ENCODE results near the gene IFT25. TPM values are rescaled to one million over a fixed set of nuclear protein-coding genes. Genes with fewer than 3 reads are reported as not detected.
A peak's percentile ranks its signal among the peaks of the same experiment; 100 is the strongest.

IFT25 gene
- total and polyA plus RNA-seq, 2 of the 13 experiments (the other 11 are each of a cell fraction or from before 2014, with no cell fraction given): 19.7 to 48.0 TPM

DNA sequence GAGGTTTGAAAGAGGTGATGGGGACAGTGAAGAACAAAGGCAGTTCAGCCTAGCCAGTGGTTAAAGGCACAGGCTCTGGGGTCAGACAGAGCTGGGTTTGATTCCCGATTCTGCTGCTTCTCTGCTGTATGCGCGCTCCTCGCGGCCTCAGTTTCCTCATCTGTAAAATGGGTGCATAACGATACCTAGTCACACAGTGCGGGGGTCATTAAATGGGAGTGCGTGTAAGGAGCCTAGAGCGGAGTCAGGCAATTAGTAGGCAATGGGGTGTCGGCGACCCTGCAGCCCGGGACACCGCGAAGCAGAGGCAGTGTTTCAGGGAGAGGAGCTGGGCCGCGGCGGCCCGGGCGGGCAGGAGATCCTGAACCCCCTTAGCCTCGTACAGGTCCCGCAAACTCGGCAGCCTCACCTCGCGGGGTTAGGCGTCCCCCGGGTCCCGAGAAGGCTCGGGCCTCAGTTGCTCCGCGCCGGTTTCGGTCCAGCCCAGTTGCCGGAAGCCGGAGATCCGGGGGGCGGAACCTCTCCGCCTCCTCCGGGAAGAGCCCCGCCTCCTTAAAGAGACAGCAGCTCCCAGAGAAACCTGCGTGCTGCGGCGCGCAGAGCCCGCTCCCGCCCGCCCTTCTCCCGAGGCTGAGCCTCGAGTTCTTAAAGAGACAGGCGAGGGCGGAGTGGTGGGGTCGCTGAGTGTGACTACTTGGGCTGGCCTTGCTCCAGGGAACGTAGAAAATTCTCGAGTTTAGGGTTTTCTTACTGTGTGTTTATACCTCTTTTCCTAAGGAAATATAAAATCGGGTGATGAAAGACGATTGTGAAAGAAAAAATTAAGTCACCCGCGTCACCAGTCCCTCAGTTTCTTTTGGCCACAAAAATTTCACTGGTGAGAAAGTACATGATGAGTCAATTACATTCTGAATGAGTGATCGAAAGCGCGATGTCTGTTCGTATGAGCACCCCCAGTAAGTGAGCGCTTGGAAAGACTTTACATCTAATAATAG, 55.9 kb downstream of the IFT25 start, which contains the start of gene YIPF1 (continued):
- TF ChIP-seq KDM1A (CRISPR knock-in tag; IDR thresholded peaks at IDR 0.05): peak; percentile 97
- TF ChIP-seq EZH2 (conservative IDR thresholded peaks at IDR 0.05; ENCODE audit: low read depth, low read length): no peak
- TF ChIP-seq EED (CRISPR knock-in tag; IDR thresholded peaks at IDR 0.05): 0 out of 2 replicates have a peak, but pooled peaks have one; percentile 29
- no peak for TF ChIP-seq MAFG (CRISPR knock-in tag; IDR thresholded peaks at IDR 0.05)
- TF ChIP-seq ZNF333 (CRISPR knock-in tag; IDR thresholded peaks at IDR 0.05; ENCODE audit: borderline replicate concordance): 0 out of 2 replicates have a peak, but pooled peaks have one; percentile 45
- peak; percentile 47 for TF ChIP-seq PAXIP1 (CRISPR knock-in tag; conservative IDR thresholded peaks at IDR 0.05)
- peak; percentile 89 for TF ChIP-seq ELF1 (CRISPR knock-in tag; IDR thresholded peaks at IDR 0.05)
- no peak for TF ChIP-seq MEIS1 (CRISPR knock-in tag; IDR thresholded peaks at IDR 0.05; ENCODE audit: borderline replicate concordance)
- TF ChIP-seq RORA (CRISPR knock-in tag; IDR thresholded peaks at IDR 0.05): no peak
- TF ChIP-seq ZNF891 (CRISPR knock-in tag; IDR thresholded peaks at IDR 0.05): no peak
- peak; percentile 44; the same call in 1 of the 2 replicates for TF ChIP-seq ZNF790 (CRISPR knock-in tag; IDR thresholded peaks at IDR 0.05; ENCODE audit: borderline replicate concordance)
- no peak for TF ChIP-seq PLSCR1 (CRISPR knock-in tag; IDR thresholded peaks at IDR 0.05; ENCODE audit: borderline replicate concordance)
- no peak for TF ChIP-seq HMGXB3 (CRISPR knock-in tag; IDR thresholded peaks at IDR 0.05; ENCODE audit: borderline replicate concordance)
- no peak for TF ChIP-seq FOSL2 (CRISPR knock-in tag; IDR thresholded peaks at IDR 0.05)
- TF ChIP-seq, protein P1, sequence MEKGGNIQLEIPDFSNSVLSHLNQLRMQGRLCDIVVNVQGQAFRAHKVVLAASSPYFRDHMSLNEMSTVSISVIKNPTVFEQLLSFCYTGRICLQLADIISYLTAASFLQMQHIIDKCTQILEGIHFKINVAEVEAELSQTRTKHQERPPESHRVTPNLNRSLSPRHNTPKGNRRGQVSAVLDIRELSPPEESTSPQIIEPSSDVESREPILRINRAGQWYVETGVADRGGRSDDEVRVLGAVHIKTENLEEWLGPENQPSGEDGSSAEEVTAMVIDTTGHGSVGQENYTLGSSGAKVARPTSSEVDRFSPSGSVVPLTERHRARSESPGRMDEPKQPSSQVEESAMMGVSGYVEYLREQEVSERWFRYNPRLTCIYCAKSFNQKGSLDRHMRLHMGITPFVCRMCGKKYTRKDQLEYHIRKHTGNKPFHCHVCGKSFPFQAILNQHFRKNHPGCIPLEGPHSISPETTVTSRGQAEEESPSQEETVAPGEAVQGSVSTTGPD (CRISPR knock-in tag; IDR thresholded peaks at IDR 0.05): no peak
- TF ChIP-seq CEBPG (CRISPR knock-in tag; IDR thresholded peaks at IDR 0.05): no peak
- TF ChIP-seq SOX6 (IDR thresholded peaks at IDR 0.05): no peak
- peak; percentile 16; the same call in 1 of the 2 replicates for TF ChIP-seq SOX6 (CRISPR knock-in tag; IDR thresholded peaks at IDR 0.05)
- no peak for TF ChIP-seq ISX (CRISPR knock-in tag; conservative IDR thresholded peaks at IDR 0.05)

Data from HepG2 (cell line).